Measurements from ENCODE around the gene PTPRM. TPM values are rescaled to one million over a fixed set of nuclear protein-coding genes. Genes with fewer than 3 reads are reported as not detected.

Gene PTPRM
- total RNA-seq, 1 experiment from 2014 or later: 14.5 TPM

GRCh38 chr18:7870855-7871254 lies 303.7 kb downstream of the PTPRM start:
- H2AFZ ChIP-seq (ENCODE audit: low read depth, low read length, poor library complexity, severe bottlenecking): no peak overlapping the region
- no peaks in the 10 kb centered on the region for H4K20me1 ChIP-seq (ENCODE audit: insufficient read depth)
- DNase-seq (ENCODE audit: low read depth, low spot score) (no peak), ATAC-seq (no peak)
- TF ChIP-seq ZBTB33 (IDR thresholded peaks at IDR 0.05; ENCODE audit: extremely low read depth, insufficient replicate concordance, low read length) (no peak), ELF1 (IDR thresholded peaks at IDR 0.05; ENCODE audit: borderline replicate concordance, low read depth) (no peak), SIN3A (IDR thresholded peaks at IDR 0.05; ENCODE audit: low read depth) (no peak), CEBPB (IDR thresholded peaks at IDR 0.05; ENCODE audit: low read depth) (no peak), MAX (IDR thresholded peaks at IDR 0.05) (no peak)
- no peak overlapping the region for H3K4me2 ChIP-seq (ENCODE audit: low read length)
- no peaks in the 10 kb centered on the region for H3K79me2 ChIP-seq (ENCODE audit: insufficient read depth, low read length)
- peaks cover 10 to 15% of the 10 kb centered on the region in 2 experiments for H3K4me1 ChIP-seq (ENCODE audit: control insufficient read depth in 1 of 2, insufficient read depth in 2 of 2, low read length in 2 of 2)
- no TSS peak for BruUV-seq (replicated peaks)
- H3K4me3 ChIP-seq (replicated peaks in 1 of 2; ENCODE audit: low read depth in 1 of 2, low read length in 2 of 2): no peak overlapping the region
- no peaks in the 10 kb centered on the region; the same call in 1 of the 2 replicates for H3K9me2 ChIP-seq (ENCODE audit: insufficient read depth)
- H3K9me3 ChIP-seq (ENCODE audit: control insufficient read depth in 1 of 2, insufficient read depth in 1 of 2, low read depth in 1 of 2, low read length in 2 of 2): no peaks in the 10 kb centered on the region
- intact Hi-C loops (cut with micrococcal nuclease): no loop called here
- no peak overlapping the region for H3K27ac ChIP-seq (ENCODE audit: low read depth, low read length)
- no peaks in the 10 kb centered on the region for H3K27me3 ChIP-seq (ENCODE audit: insufficient read depth, low read length)
- ChIA-PET CTCF (no interaction called here), POLR2A (no interaction called here), RAD21 (ENCODE audit: low non-redundant PET in 1 of 2, low total read pairs in 2 of 2, uncharacterized antibody in 2 of 2, unreplicated experiment in 2 of 2) (no interaction called here)
- H3K36me3 ChIP-seq (ENCODE audit: control insufficient read depth in 1 of 2, insufficient read depth in 2 of 2, low read length in 2 of 2): no peaks in the 10 kb centered on the region
- no peak overlapping the region for H3K9ac ChIP-seq (ENCODE audit: low read length)

GRCh38 chr18:7871560-7872456 lies 304.7 kb downstream of the PTPRM start:
- H3K4me1 ChIP-seq (ENCODE audit: control insufficient read depth in 1 of 2, insufficient read depth in 2 of 2, low read length in 2 of 2): peaks cover 10 to 15% of the 10 kb centered on the region in 2 experiments
- peak overlapping the region; percentile 36 for H3K4me2 ChIP-seq (ENCODE audit: low read length)
- CTCF ChIA-PET: no interaction called here
- H3K4me3 ChIP-seq (replicated peaks in 1 of 2; ENCODE audit: low read depth in 1 of 2, low read length in 2 of 2): no peak overlapping the region
- TF ChIP-seq RAD21 (IDR thresholded peaks at IDR 0.05; ENCODE audit: low read depth) (no peak), CEBPB (IDR thresholded peaks at IDR 0.05; ENCODE audit: low read depth) (peak; percentile 61)
- no peaks in the 10 kb centered on the region for H3K79me2 ChIP-seq (ENCODE audit: insufficient read depth, low read length)
- DNase-seq (ENCODE audit: low read depth, low spot score): no peak
- no peaks in the 10 kb centered on the region for H3K27me3 ChIP-seq (ENCODE audit: insufficient read depth, low read length)
- no peaks in the 10 kb centered on the region for H4K20me1 ChIP-seq (ENCODE audit: insufficient read depth)
- H3K9ac ChIP-seq (ENCODE audit: low read length): no peak overlapping the region
- no peak for ATAC-seq
- BruUV-seq (replicated peaks): no TSS peak
- H3K9me3 ChIP-seq (ENCODE audit: control insufficient read depth in 1 of 2, insufficient read depth in 1 of 2, low read depth in 1 of 2, low read length in 2 of 2): no peaks in the 10 kb centered on the region
- H2AFZ ChIP-seq (ENCODE audit: low read depth, low read length, poor library complexity, severe bottlenecking): peak overlapping the region; percentile 9
- no peak overlapping the region for H3K27ac ChIP-seq (ENCODE audit: low read depth, low read length)
- RAD21 ChIA-PET (ENCODE audit: low non-redundant PET in 1 of 2, low total read pairs in 2 of 2, uncharacterized antibody in 2 of 2, unreplicated experiment in 2 of 2): no interaction called here
- POLR2A ChIA-PET: no interaction called here
- H3K36me3 ChIP-seq (ENCODE audit: control insufficient read depth in 1 of 2, insufficient read depth in 2 of 2, low read length in 2 of 2): no peaks in the 10 kb centered on the region
- intact Hi-C loops (cut with micrococcal nuclease): no loop called here
- no peaks in the 10 kb centered on the region; the same call in 1 of the 2 replicates for H3K9me2 ChIP-seq (ENCODE audit: insufficient read depth)

Measured in HCT116 (cell line).